Small intestine (tissue), 7 donors: ENCODE results near the gene RNASE7. TPM values are rescaled to one million over a fixed set of nuclear protein-coding genes. Genes with fewer than 3 reads are reported as not detected.

Experiments used
- DNase-seq, 2 donors: peaks; one replicate each; pipeline versions ENCODE4 v3.0.0 to v3.0.0-alpha.2; 2013
- FAIRE-seq: peaks from 2 replicates; lab custom pipeline; 2012; peaks lifted over from hg19 to GRCh38; lab: Jason Lieb, UNC
- H3K27ac ChIP-seq, 3 donors: one replicate each; pipeline ENCODE4 v1.5.1; 2013; ENCODE audit warnings: low read length in 2 of 3, mild to moderate bottlenecking in 2 of 3, control low read depth in 1 of 3, inconsistent platforms in 1 of 3, low read depth in 1 of 3, moderate library complexity in 1 of 3
- H3K27me3 ChIP-seq, 3 donors: one replicate each; pipeline ENCODE4 v1.6.1; 2013; ENCODE audit warnings: low read length in 3 of 3, inconsistent platforms in 1 of 3; ENCODE audit not compliant: control insufficient read depth in 3 of 3, insufficient read depth in 3 of 3
- H3K36me3 ChIP-seq, 3 donors: one replicate each; pipeline ENCODE4 v1.6.1; 2013; ENCODE audit warnings: low read length in 3 of 3, inconsistent platforms in 1 of 3, low read depth in 1 of 3, mild to moderate bottlenecking in 1 of 3, moderate library complexity in 1 of 3; ENCODE audit not compliant: control insufficient read depth in 3 of 3, insufficient read depth in 2 of 3
- H3K4me1 ChIP-seq, 3 donors: one replicate each; pipeline ENCODE4 v1.6.1; 2013; ENCODE audit warnings: low read length in 2 of 3, inconsistent platforms in 1 of 3, low read depth in 1 of 3, mild to moderate bottlenecking in 1 of 3, moderate library complexity in 1 of 3; ENCODE audit not compliant: control insufficient read depth in 3 of 3, insufficient read depth in 2 of 3
- H3K4me3 ChIP-seq, 3 donors: one replicate each; pipeline ENCODE4 v1.5.1; 2013; ENCODE audit warnings: low read length in 3 of 3, control low read depth in 1 of 3, inconsistent platforms in 1 of 3, low read depth in 1 of 3, mild to moderate bottlenecking in 1 of 3, moderate library complexity in 1 of 3
- H3K9me3 ChIP-seq, 2 donors: one replicate each; pipeline ENCODE4 v1.6.1; 2013; ENCODE audit warnings: low read depth in 1 of 2, low read length in 1 of 2; ENCODE audit not compliant: control insufficient read depth in 2 of 2, insufficient read depth in 1 of 2
- WGBS, 3 donors: extraction: QIAGEN DNeasy Blood & Tissue Kit; methylation state at CpG; one replicate each; pipeline ENCODE4 v1.1.7; 2013; 5-methylcytosine and 5-hydroxymethylcytosine counted together
- polyA plus RNA-seq, 4 donors: library from polyadenylated mRNA; stranded (reverse) in 3 of 4; unstranded in 1 of 4; fragments of 200-250 nt in 3 of 4; fragments of 120-200 nt in 1 of 4; gene quantifications; one replicate each; pipeline versions ENCODE4 v1.2.1 to v1.2.3, GENCODE V29; 2013
- donor health status: healthy with polysubstance abuse.
- donor health status: control.
- donor health status: control.
- donor health status: Bipolar disorder and iron deficiency.
- donor health status: healthy.

RNASE7 gene
- polyA plus RNA-seq, 4 donors, result 0.04 TPM; not detected in 3

- Histone ChIP-seq H3K4me3 (no peak overlapping the region), H3K27me3 (no peaks in the 10 kb centered on the region), H3K9me3 (no peaks in the 10 kb centered on the region), H3K36me3 (peaks cover 0 to 89% (median 9%) of the 10 kb centered on the region in 3 donors), H3K27ac (no peak overlapping the region), H3K4me1 (no peaks in the 10 kb centered on the region)
- DNase-seq (no peak), FAIRE-seq (no peak)
- WGBS, 3 donors, result 91 to 92% (median 91%) methylated on average over 5 of the region's 5 CpGs
Observed at GRCh38 chr14:21078287-21078686, 36.1 kb downstream of the RNASE7 start.

- H3K27ac ChIP-seq, result no peak overlapping the region
- H3K27me3 ChIP-seq, result no peaks in the 10 kb centered on the region
- WGBS, 3 donors, result 82 to 89% (median 88%) methylated on average over 10 of the region's 10 CpGs
- H3K4me1 ChIP-seq, result no peaks in the 10 kb centered on the region
- no peaks in the 10 kb centered on the region for H3K9me3 ChIP-seq
- no peak overlapping the region for H3K4me3 ChIP-seq
- no peak for FAIRE-seq
- no peak for DNase-seq
- H3K36me3 ChIP-seq, result peaks cover 0 to 92% (median 11%) of the 10 kb centered on the region in 3 donors
Observed at GRCh38 chr14:21078726-21079125, 36.6 kb downstream of the RNASE7 start.

GRCh38 chr14:21081521-21082142 is 39.5 kb downstream of the RNASE7 start:
- 87 to 92% (median 89%) methylated on average over 16 to 30 of the region's 30 CpGs for WGBS, 3 donors
- peaks cover 0 to 16% (median 3%) of the 10 kb centered on the region in 3 donors for H3K4me1 ChIP-seq
- no peak overlapping the region for H3K4me3 ChIP-seq
- FAIRE-seq, result no peak
- H3K27ac ChIP-seq, result no peak overlapping the region
- H3K27me3 ChIP-seq, result no peaks in the 10 kb centered on the region
- H3K9me3 ChIP-seq, result no peaks in the 10 kb centered on the region
- H3K36me3 ChIP-seq, result peaks cover 0 to 82% (median 10%) of the 10 kb centered on the region in 3 donors
- DNase-seq, result no peak

- Histone ChIP-seq H3K27ac (no peak overlapping the region), H3K36me3 (peaks cover 0 to 83% (median 10%) of the 10 kb centered on the region in 3 donors), H3K4me1 (peaks cover 0 to 16% (median 3%) of the 10 kb centered on the region in 3 donors), H3K9me3 (no peaks in the 10 kb centered on the region), H3K4me3 (no peak overlapping the region), H3K27me3 (no peaks in the 10 kb centered on the region)
- no peak for DNase-seq
- no peak for FAIRE-seq
- 85 to 89% (median 85%) methylated on average over 11 of the region's 11 CpGs for WGBS, 3 donors
Observed at GRCh38 chr14:21083565-21084325, 41.6 kb downstream of the RNASE7 start.

- peaks cover 0 to 16% (median 3%) of the 10 kb centered on the region in 3 donors for H3K4me1 ChIP-seq
- H3K36me3 ChIP-seq, result peaks cover 4 to 81% (median 10%) of the 10 kb centered on the region in 3 donors
- no peak for FAIRE-seq
- H3K4me3 ChIP-seq, result no peak overlapping the region
- H3K9me3 ChIP-seq, result no peaks in the 10 kb centered on the region
- no peak for DNase-seq
- H3K27me3 ChIP-seq, result no peaks in the 10 kb centered on the region
- H3K27ac ChIP-seq, result no peak overlapping the region
- 68 to 80% (median 73%) methylated on average over 2 of the region's 2 CpGs for WGBS, 3 donors
Observed at GRCh38 chr14:21084396-21084795, 42.2 kb downstream of the RNASE7 start.

- no peak for FAIRE-seq
- peak overlapping the region in 1 of 3 donors; percentile 10 for H3K27ac ChIP-seq
- DNase-seq, result peak; percentile 67 to 69
- no peaks in the 10 kb centered on the region for H3K9me3 ChIP-seq
- H3K4me3 ChIP-seq, result no peak overlapping the region
- no peaks in the 10 kb centered on the region for H3K27me3 ChIP-seq
- H3K36me3 ChIP-seq, result peaks cover 4 to 84% (median 10%) of the 10 kb centered on the region in 3 donors
- WGBS, 3 donors, result 61 to 72% (median 62%) methylated on average over 17 of the region's 17 CpGs
- H3K4me1 ChIP-seq, result peaks cover 0 to 16% (median 3%) of the 10 kb centered on the region in 3 donors
Observed at GRCh38 chr14:21084998-21085853, 43.1 kb downstream of the RNASE7 start.

GRCh38 chr14:21086908-21087293 is 44.7 kb downstream of the RNASE7 start:
- 88 to 97% (median 89%) methylated on average over 4 of the region's 4 CpGs for WGBS, 3 donors
- Histone ChIP-seq H3K4me1 (peaks cover 0 to 16% (median 3%) of the 10 kb centered on the region in 3 donors), H3K4me3 (no peak overlapping the region), H3K27ac (peak overlapping the region in 1 of 3 donors; percentile 26), H3K36me3 (peaks cover 4 to 84% (median 7%) of the 10 kb centered on the region in 3 donors), H3K27me3 (no peaks in the 10 kb centered on the region), H3K9me3 (no peaks in the 10 kb centered on the region)
- no peak for FAIRE-seq
- no peak for DNase-seq
